ENCODE data around the gene DRAM1. TPM values are rescaled to one million over a fixed set of nuclear protein-coding genes. Genes with fewer than 3 reads are reported as not detected.

DRAM1 gene
- total RNA-seq, 4 donors from 2014 or later, result 10.0 to 24.9 (median 17.8) TPM

DNA sequence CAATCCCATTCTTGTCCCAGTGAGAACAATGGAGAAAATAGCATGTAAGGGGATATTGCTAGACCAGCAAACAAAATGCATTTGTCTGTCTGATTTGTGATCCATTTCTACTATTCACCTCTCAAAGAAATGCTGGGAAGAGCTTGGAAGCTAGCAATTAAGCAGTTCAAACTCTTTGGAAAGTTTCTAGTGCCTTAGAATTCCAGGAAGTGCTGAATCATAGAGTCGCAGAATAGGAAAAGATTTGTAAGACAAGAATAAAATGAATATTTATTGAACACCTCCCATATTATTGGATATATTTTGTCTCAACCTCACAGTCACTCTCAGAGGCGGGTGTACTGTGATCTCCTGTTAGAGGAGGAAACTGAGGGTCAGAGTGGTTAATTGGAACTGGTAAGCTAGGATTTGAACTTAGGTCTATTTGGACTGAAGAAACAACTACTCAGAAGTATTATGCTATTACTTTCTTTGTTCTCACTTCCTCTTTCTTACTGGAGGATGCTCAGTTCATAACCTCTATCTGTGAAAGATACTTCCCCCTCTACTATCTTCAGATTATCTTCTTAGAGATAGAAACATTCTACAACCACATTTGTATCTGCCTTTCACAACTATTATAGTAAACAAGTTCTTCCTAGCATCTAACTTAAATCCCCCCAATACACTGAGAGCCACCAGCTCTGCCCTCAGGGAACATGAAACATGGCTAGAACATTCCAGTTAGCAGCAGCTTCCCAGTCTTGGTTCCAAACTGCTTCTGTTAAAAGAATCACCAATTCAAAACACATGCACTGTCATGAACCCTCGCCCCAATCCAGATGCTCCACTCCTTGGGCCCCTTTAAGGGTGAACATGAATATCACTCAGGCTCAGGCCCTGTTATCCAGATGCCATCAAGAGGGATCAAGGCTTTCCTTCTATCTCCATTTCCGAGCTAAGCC is 64.2 kb downstream of the DRAM1 start:
- Histone ChIP-seq H3K4me1 (peaks cover 4 to 32% (median 20%) of the 10 kb centered on the region in 4 donors), H3K4me3 (no peak overlapping the region), H3K36me3 (no peaks in the 10 kb centered on the region), H3K9me3 (no peaks in the 10 kb centered on the region), H3K27ac (replicated peaks in 1 of 4) (peak overlapping the region; percentile 7 to 60 (median 39)), H3K27me3 (no peaks in the 10 kb centered on the region)
- WGBS, result 72% methylated on average over 4 of the region's 4 CpGs
- no peak for DNase-seq (ENCODE audit: extremely low spot score)
- TF ChIP-seq CTCF (IDR thresholded peaks at IDR 0.05) (no peak), EP300 (IDR thresholded peaks at IDR 0.05) (no peak), POLR2AphosphoS5 (IDR thresholded peaks at IDR 0.05) (no peak), POLR2A (IDR thresholded peaks at IDR 0.05; ENCODE audit: low read depth) (no peak)
- intact Hi-C loops (cut with DNase I), result no loop called here

DNA sequence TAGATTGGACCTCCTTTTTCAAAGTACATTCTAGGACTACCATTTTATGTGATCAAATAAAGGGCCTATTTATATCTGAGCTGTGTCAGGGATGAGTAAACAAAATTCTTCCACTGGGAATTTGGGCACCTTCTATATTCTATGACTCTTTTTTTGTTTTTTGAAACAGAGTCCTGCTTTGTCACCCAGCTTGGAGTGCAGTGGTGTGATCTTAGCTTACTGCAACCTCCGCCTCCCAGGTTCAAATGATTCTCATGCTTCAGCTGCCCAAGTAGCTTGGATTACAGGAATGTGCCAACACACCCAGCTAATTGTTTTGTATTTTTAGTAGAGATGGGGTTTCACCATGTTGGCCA is 64.8 kb downstream of the DRAM1 start:
- DNase-seq (ENCODE audit: extremely low spot score), result no peak
- Histone ChIP-seq H3K27ac (replicated peaks in 1 of 4) (peak overlapping the region in 2 of 4 donors; percentile 7 to 59), H3K27me3 (peaks cover 0 to 3% (median 0%) of the 10 kb centered on the region in 4 donors), H3K4me3 (no peak overlapping the region), H3K4me1 (peaks cover 4 to 32% (median 20%) of the 10 kb centered on the region in 4 donors), H3K9me3 (no peaks in the 10 kb centered on the region), H3K36me3 (no peaks in the 10 kb centered on the region)
- 94% methylated on average over 1 of the region's 1 CpG for WGBS
- TF ChIP-seq CTCF (IDR thresholded peaks at IDR 0.05) (no peak), EP300 (IDR thresholded peaks at IDR 0.05) (no peak), POLR2A (IDR thresholded peaks at IDR 0.05; ENCODE audit: low read depth) (no peak), POLR2AphosphoS5 (IDR thresholded peaks at IDR 0.05) (no peak)
- intact Hi-C loops (cut with DNase I), result no loop called here

GRCh38 chr12:101945369-101946232 is 68.2 kb downstream of the DRAM1 start:
- peaks cover 0 to 4% (median 0%) of the 10 kb centered on the region in 4 donors for H3K27me3 ChIP-seq
- TF ChIP-seq POLR2AphosphoS5 (IDR thresholded peaks at IDR 0.05) (no peak), POLR2A (IDR thresholded peaks at IDR 0.05; ENCODE audit: low read depth) (no peak), EP300 (IDR thresholded peaks at IDR 0.05) (no peak), CTCF (IDR thresholded peaks at IDR 0.05) (no peak)
- no peak for DNase-seq (ENCODE audit: extremely low spot score)
- H3K4me1 ChIP-seq, result peaks cover 0 to 19% (median 11%) of the 10 kb centered on the region in 4 donors
- peak overlapping the region in 2 of 4 donors; percentile 13 to 17 for H3K27ac ChIP-seq (replicated peaks in 1 of 4)
- H3K4me3 ChIP-seq, result no peak overlapping the region
- intact Hi-C loops (cut with DNase I), result no loop called here
- H3K9me3 ChIP-seq, result no peaks in the 10 kb centered on the region
- H3K36me3 ChIP-seq, result no peaks in the 10 kb centered on the region
- WGBS, result 69% methylated on average over 15 of the region's 15 CpGs

GRCh38 chr12:101946233-101946611 is 68.8 kb downstream of the DRAM1 start:
- no peak overlapping the region for H3K4me3 ChIP-seq
- no peaks in the 10 kb centered on the region for H3K9me3 ChIP-seq
- no peaks in the 10 kb centered on the region for H3K36me3 ChIP-seq
- TF ChIP-seq CTCF (IDR thresholded peaks at IDR 0.05), result no peak
- TF ChIP-seq POLR2A (IDR thresholded peaks at IDR 0.05; ENCODE audit: low read depth), result no peak
- no peak for TF ChIP-seq POLR2AphosphoS5 (IDR thresholded peaks at IDR 0.05)
- no peak overlapping the region for H3K27ac ChIP-seq (replicated peaks in 1 of 4)
- intact Hi-C loops (cut with DNase I), result no loop called here
- peaks cover 0 to 4% (median 0%) of the 10 kb centered on the region in 4 donors for H3K27me3 ChIP-seq
- peaks cover 0 to 12% (median 5%) of the 10 kb centered on the region in 4 donors for H3K4me1 ChIP-seq
- DNase-seq (ENCODE audit: extremely low spot score), result no peak
- 85% methylated on average over 1 of the region's 1 CpG for WGBS
